Neural progenitor cell (in vitro differentiated cells): ENCODE results near the gene PPIB. TPM values are rescaled to one million over a fixed set of nuclear protein-coding genes. Genes with fewer than 3 reads are reported as not detected.

Source experiments
- DNase-seq: peaks from one replicate; pipeline ENCODE4 v3.0.0-alpha.2; 2016; ENCODE audit warnings: low spot score
- H2AFZ ChIP-seq: fragments of 200-600 bp; sonication (generic); replicated peaks from 2 replicates; pipeline ENCODE4 v1.6.1; 2016; ENCODE audit warnings: antibody characterized with exemption
- H3F3A ChIP-seq: fragments of 200-600 bp; sonication (generic); 2 replicates; pipeline ENCODE4 v1.6.1; 2016; ENCODE audit warnings: antibody characterized with exemption, low read depth
- H3K27ac ChIP-seq: fragments of 200-600 bp; sonication (generic); 2 replicates; pipeline ENCODE4 v1.5.1; 2016; ENCODE audit warnings: mild to moderate bottlenecking
- H3K27me3 ChIP-seq: fragments of 200-600 bp; sonication (generic); 2 replicates; pipeline ENCODE4 v1.6.1; 2016; ENCODE audit warnings: mild to moderate bottlenecking, moderate library complexity
- H3K36me3 ChIP-seq: fragments of 200-600 bp; sonication (generic); 2 replicates; pipeline ENCODE4 v1.5.1; 2016
- H3K4me1 ChIP-seq: fragments of 200-600 bp; sonication (generic); 2 replicates; pipeline ENCODE4 v1.6.1; 2016; ENCODE audit warnings: mixed run types
- H3K4me2 ChIP-seq: fragments of 200-600 bp; sonication (generic); 2 replicates; pipeline ENCODE4 v1.6.1; 2016
- H3K4me3 ChIP-seq: fragments of 200-600 bp; sonication (generic); 2 replicates; pipeline ENCODE4 v1.5.1; 2016
- H3K79me2 ChIP-seq: fragments of 200-600 bp; sonication (generic); 2 replicates; pipeline ENCODE4 v1.6.1; 2016; ENCODE audit warnings: low read depth
- H3K9ac ChIP-seq: fragments of 200-600 bp; sonication (generic); 2 replicates; pipeline ENCODE4 v1.6.1; 2016
- H3K9me3 ChIP-seq: fragments of 200-600 bp; sonication (generic); 2 replicates; pipeline ENCODE4 v1.5.1; 2016; ENCODE audit warnings: low read depth
- H4K20me1 ChIP-seq: fragments of 200-600 bp; sonication (generic); 2 replicates; pipeline ENCODE4 v1.6.1; 2016; ENCODE audit warnings: low read depth
- H3K27ac Mint-ChIP-seq: 3 replicates; pipeline ENCODE4 v1.8.0; 2021; ENCODE audit warnings: mixed read lengths
- H3K27me3 Mint-ChIP-seq: 2 replicates; pipeline ENCODE4 v1.8.0; 2022; ENCODE audit warnings: low read depth, mild to moderate bottlenecking, inconsistent platforms, moderate library complexity, mixed read lengths; ENCODE audit not compliant: insufficient read depth
- H3K36me3 Mint-ChIP-seq: 3 replicates; pipeline ENCODE4 v1.8.0; 2021; ENCODE audit warnings: mixed read lengths
- H3K4me1 Mint-ChIP-seq: 3 replicates; pipeline ENCODE4 v1.8.0; 2021; ENCODE audit warnings: mixed read lengths
- H3K4me3 Mint-ChIP-seq: 3 replicates; pipeline ENCODE4 v1.8.0; 2021; ENCODE audit warnings: mild to moderate bottlenecking, moderate library complexity, mixed read lengths
- H3K9me3 Mint-ChIP-seq: 3 replicates; pipeline ENCODE4 v1.8.0; 2020; ENCODE audit warnings: mixed read lengths
- EZH2 ChIP-seq: fragments of 200-600 bp; sonication (generic); IDR thresholded peaks from 2 replicates; pipeline ENCODE4 v1.6.1; 2017; ENCODE audit warnings: antibody characterized with exemption, mild to moderate bottlenecking, moderate library complexity
- EZH2phosphoT487 ChIP-seq: fragments of 200-600 bp; sonication (generic); IDR thresholded peaks from 2 replicates; pipeline ENCODE4 v1.6.1; 2017; ENCODE audit warnings: antibody characterized with exemption
- total RNA-seq: library from RNA; depleted of rRNA; stranded (reverse); fragments of >200 nt; gene quantifications from 2 replicates; pipeline ENCODE4 v1.2.3, GENCODE V29; 2015; ENCODE audit warnings: low replicate concordance
- TF ChIP-seq, protein P1 (sequence below): fragments of 200-600 bp; sonication (generic); IDR thresholded peaks from 2 replicates; pipeline ENCODE4 v1.5.1; 2017; ENCODE audit warnings: antibody characterized with exemption, mild to moderate bottlenecking

Gene PPIB
- total RNA-seq, 1 donor from 2014 or later, result 109 TPM

DNA sequence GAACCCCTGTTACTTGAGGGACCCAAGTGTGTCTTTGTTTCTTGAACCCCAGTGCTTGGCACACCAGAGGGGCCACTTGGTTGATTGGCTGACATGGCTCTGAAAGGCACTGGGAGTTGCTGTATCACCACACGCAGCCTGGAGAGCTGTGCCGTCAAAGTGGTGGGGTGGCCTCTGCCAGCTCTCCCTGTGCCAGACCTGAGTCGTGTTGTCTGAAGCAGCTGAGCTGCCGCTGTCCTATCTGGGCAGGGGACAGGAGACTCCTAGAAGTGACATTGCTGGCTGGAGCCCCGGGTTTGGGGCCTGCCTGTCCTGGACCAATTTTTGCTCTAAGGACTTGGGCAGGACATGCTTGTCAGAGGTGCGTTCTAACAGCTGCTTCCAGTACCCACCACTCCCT is 16.8 kb downstream of the PPIB start:
- H3K4me1 ChIP-seq, result peaks cover 7% of the 10 kb centered on the region
- no peak overlapping the region for H3K4me3 ChIP-seq

DNA sequence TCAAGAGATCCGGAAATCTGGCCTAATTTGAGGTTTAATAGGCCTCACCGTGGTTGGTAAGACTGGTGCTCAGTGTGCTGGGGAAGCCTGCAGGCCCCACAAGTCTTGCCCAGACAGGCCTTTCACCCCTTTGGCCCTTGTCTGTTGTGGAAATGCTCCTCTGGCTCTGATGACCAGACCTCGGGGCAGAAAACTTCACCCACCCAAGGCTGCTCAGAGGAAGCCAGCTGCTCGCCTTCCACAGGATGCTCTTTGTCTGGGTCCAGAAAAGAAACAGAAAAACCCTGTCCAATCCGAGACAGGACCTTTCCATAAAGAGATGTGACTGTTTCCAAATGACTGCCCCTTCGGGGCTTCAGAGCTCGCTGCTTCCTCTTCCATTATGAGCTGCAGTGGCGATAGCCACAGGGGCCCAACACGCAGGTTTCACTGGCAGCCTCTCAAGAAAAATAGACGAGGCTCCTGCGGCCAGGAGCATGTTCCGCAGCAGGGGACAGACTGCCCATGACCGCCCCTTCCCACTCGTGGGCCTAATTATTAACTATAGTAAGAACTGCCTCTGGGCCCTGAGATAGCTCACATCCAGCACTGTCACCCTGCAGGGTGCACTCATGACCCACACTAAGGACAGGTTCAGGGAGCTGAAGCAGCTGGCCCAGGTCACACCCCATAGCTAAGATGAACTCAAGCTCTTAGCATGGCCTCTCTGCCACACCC is 18.1 kb downstream of the PPIB start:
- H2AFZ ChIP-seq, result no peak overlapping the region
- no peaks in the 10 kb centered on the region for H3K79me2 ChIP-seq
- no peak overlapping the region for H3K9ac ChIP-seq
- no peak for DNase-seq
- no peaks in the 10 kb centered on the region for H3K4me1 Mint-ChIP-seq
- H3K36me3 Mint-ChIP-seq, result peaks cover 16% of the 10 kb centered on the region
- H3K4me1 ChIP-seq, result peaks cover 7% of the 10 kb centered on the region
- no peaks in the 10 kb centered on the region for H3K36me3 ChIP-seq
- no peak overlapping the region for H3K4me2 ChIP-seq
- no peaks in the 10 kb centered on the region for H3K9me3 Mint-ChIP-seq
- H3K27ac ChIP-seq, result no peak overlapping the region
- H3K4me3 ChIP-seq, result no peak overlapping the region
- H3K4me3 Mint-ChIP-seq, result no peak overlapping the region
- no peaks in the 10 kb centered on the region for H4K20me1 ChIP-seq
- TF ChIP-seq EZH2phosphoT487 (no peak), EZH2 (no peak)
- TF ChIP-seq, protein P1, sequence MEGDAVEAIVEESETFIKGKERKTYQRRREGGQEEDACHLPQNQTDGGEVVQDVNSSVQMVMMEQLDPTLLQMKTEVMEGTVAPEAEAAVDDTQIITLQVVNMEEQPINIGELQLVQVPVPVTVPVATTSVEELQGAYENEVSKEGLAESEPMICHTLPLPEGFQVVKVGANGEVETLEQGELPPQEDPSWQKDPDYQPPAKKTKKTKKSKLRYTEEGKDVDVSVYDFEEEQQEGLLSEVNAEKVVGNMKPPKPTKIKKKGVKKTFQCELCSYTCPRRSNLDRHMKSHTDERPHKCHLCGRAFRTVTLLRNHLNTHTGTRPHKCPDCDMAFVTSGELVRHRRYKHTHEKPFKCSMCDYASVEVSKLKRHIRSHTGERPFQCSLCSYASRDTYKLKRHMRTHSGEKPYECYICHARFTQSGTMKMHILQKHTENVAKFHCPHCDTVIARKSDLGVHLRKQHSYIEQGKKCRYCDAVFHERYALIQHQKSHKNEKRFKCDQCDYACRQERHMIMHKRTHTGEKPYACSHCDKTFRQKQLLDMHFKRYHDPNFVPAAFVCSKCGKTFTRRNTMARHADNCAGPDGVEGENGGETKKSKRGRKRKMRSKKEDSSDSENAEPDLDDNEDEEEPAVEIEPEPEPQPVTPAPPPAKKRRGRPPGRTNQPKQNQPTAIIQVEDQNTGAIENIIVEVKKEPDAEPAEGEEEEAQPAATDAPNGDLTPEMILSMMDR, result no peak
- H3F3A ChIP-seq, result peaks cover 11% of the 10 kb centered on the region
- no peak overlapping the region for H3K27ac Mint-ChIP-seq
- H3K27me3 ChIP-seq, result no peaks in the 10 kb centered on the region
- no peaks in the 10 kb centered on the region for H3K9me3 ChIP-seq
- H3K27me3 Mint-ChIP-seq, result peaks cover 12% of the 10 kb centered on the region

More for the DNA sequence above, 16.8 kb downstream of the PPIB start:
- H3F3A ChIP-seq, result peaks cover 11% of the 10 kb centered on the region
- no peaks in the 10 kb centered on the region for H3K79me2 ChIP-seq
- H3K36me3 ChIP-seq, result no peaks in the 10 kb centered on the region
- no peaks in the 10 kb centered on the region for H3K9me3 ChIP-seq
- H3K4me3 Mint-ChIP-seq, result no peak overlapping the region
- H3K9me3 Mint-ChIP-seq, result no peaks in the 10 kb centered on the region
- no peak overlapping the region for H3K27ac Mint-ChIP-seq
- no peak overlapping the region for H3K27ac ChIP-seq
- no peak overlapping the region for H2AFZ ChIP-seq
- peaks cover 12% of the 10 kb centered on the region for H3K27me3 Mint-ChIP-seq
- TF ChIP-seq EZH2, result no peak
- TF ChIP-seq, protein P1, result no peak
- no peak for TF ChIP-seq EZH2phosphoT487
- H4K20me1 ChIP-seq, result no peaks in the 10 kb centered on the region
- peaks cover 10% of the 10 kb centered on the region for H3K27me3 ChIP-seq
- peaks cover 2% of the 10 kb centered on the region for H3K4me1 Mint-ChIP-seq
- no peak overlapping the region for H3K4me2 ChIP-seq
- no peak for DNase-seq
- peaks cover 11% of the 10 kb centered on the region for H3K36me3 Mint-ChIP-seq
- H3K9ac ChIP-seq, result no peak overlapping the region

DNA sequence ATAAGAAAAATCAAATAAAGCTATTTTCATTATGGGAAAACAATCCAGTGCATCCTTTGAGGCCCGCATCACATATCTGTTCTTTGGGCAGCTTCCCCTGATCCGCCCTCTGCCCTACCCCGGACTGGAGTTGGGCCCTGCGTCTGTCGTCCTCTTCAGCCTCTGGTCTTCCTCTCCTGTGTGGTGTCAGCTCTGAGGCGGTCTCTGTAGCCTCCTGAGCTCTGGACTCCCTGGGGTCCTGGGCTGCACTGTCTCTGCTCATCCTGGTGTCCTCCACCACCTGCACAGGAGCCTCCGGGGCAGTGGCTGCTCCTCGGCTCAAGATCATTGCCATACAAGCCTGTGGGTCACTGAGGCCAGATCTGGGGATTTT is 18.6 kb downstream of the PPIB start:
- Histone ChIP-seq H4K20me1 (no peaks in the 10 kb centered on the region), H3F3A (peaks cover 11% of the 10 kb centered on the region), H3K9me3 (no peaks in the 10 kb centered on the region), H3K27me3 (no peaks in the 10 kb centered on the region), H3K36me3 (no peaks in the 10 kb centered on the region), H3K4me1 (peaks cover 7% of the 10 kb centered on the region), H3K79me2 (no peaks in the 10 kb centered on the region), H2AFZ (no peak overlapping the region), H3K27ac (no peak overlapping the region), H3K4me3 (no peak overlapping the region), H3K4me2 (no peak overlapping the region), H3K9ac (no peak overlapping the region)
- Mint-ChIP-seq H3K4me1 (no peaks in the 10 kb centered on the region), H3K27ac (no peak overlapping the region), H3K36me3 (peaks cover 16% of the 10 kb centered on the region), H3K4me3 (no peak overlapping the region), H3K27me3 (peaks cover 9% of the 10 kb centered on the region), H3K9me3 (no peaks in the 10 kb centered on the region)
- TF ChIP-seq EZH2phosphoT487 (no peak), EZH2 (no peak)
- TF ChIP-seq, protein P1, result no peak
- no peak for DNase-seq
